Neural crest cell (in vitro differentiated cells): ENCODE results near the gene ANKRD10. TPM values are rescaled to one million over a fixed set of nuclear protein-coding genes. Genes with fewer than 3 reads are reported as not detected.

ENCODE experiments used
- DNase-seq: peaks from one replicate; pipeline ENCODE4 v3.0.0; 2021; ENCODE audit warnings: low read depth, mixed read lengths, low spot score
- H3K27ac Mint-ChIP-seq: one replicate; pipeline ENCODE4 v1.8.0; 2021; ENCODE audit warnings: mild to moderate bottlenecking, mixed read lengths; ENCODE audit not compliant: unreplicated experiment
- H3K27me3 Mint-ChIP-seq: 2 replicates; pipeline ENCODE4 v1.8.0; 2021; ENCODE audit warnings: low read depth, mild to moderate bottlenecking, mixed read lengths
- H3K36me3 Mint-ChIP-seq: 2 replicates; pipeline ENCODE4 v1.8.0; 2021; ENCODE audit warnings: low read depth, mild to moderate bottlenecking, mixed read lengths
- H3K4me1 Mint-ChIP-seq: 2 replicates; pipeline ENCODE4 v1.8.0; 2021; ENCODE audit warnings: mixed read lengths
- H3K4me3 Mint-ChIP-seq: one replicate; pipeline ENCODE4 v1.8.0; 2021; ENCODE audit warnings: mild to moderate bottlenecking, mixed read lengths
- H3K9me3 Mint-ChIP-seq: 2 replicates; pipeline ENCODE4 v1.8.0; 2021; ENCODE audit warnings: mixed read lengths
- CTCF ChIP-seq: fragments of 200-600 bp; sonication (generic); conservative IDR thresholded peaks from 2 replicates; pipeline ENCODE4 v1.5.0; 2021; ENCODE audit warnings: antibody characterized with exemption, mild to moderate bottlenecking
- total RNA-seq: library from RNA; stranded (reverse); gene quantifications from 2 replicates; pipeline ENCODE4 v1.2.1, GENCODE V29; 2021

Gene ANKRD10
- total RNA-seq, 1 donor from 2014 or later: 204 TPM

GRCh38 chr13:110925023-110925612, 10.2 kb upstream of the ANKRD10 start:
- peak; percentile 15 for DNase-seq

GRCh38 chr13:110924639-110924934, 9.7 kb upstream of the ANKRD10 start:
- H3K4me3 Mint-ChIP-seq: no peak overlapping the region

More at GRCh38 chr13:110925023-110925612, 10.2 kb upstream of the ANKRD10 start:
- Mint-ChIP-seq H3K9me3 (no peaks in the 10 kb centered on the region), H3K36me3 (no peaks in the 10 kb centered on the region), H3K27ac (no peak overlapping the region), H3K4me1 (no peaks in the 10 kb centered on the region), H3K4me3 (no peak overlapping the region), H3K27me3 (peaks cover 26% of the 10 kb centered on the region)
- TF ChIP-seq CTCF: peak; percentile 44

GRCh38 chr13:110923777-110924638, 9.1 kb upstream of the ANKRD10 start:
- Mint-ChIP-seq H3K4me1 (no peaks in the 10 kb centered on the region), H3K27ac (peak overlapping the region; percentile 2), H3K4me3 (no peak overlapping the region), H3K36me3 (no peaks in the 10 kb centered on the region), H3K9me3 (no peaks in the 10 kb centered on the region), H3K27me3 (peaks cover 25% of the 10 kb centered on the region)
- DNase-seq: no peak
- no peak for TF ChIP-seq CTCF

More at GRCh38 chr13:110924639-110924934, 9.7 kb upstream of the ANKRD10 start:
- TF ChIP-seq CTCF: no peak
- H3K27me3 Mint-ChIP-seq: peaks cover 26% of the 10 kb centered on the region
- H3K36me3 Mint-ChIP-seq: no peaks in the 10 kb centered on the region
- H3K9me3 Mint-ChIP-seq: no peaks in the 10 kb centered on the region
- no peak for DNase-seq
- no peak overlapping the region for H3K27ac Mint-ChIP-seq
- H3K4me1 Mint-ChIP-seq: no peaks in the 10 kb centered on the region

- Mint-ChIP-seq H3K4me1 (no peaks in the 10 kb centered on the region), H3K4me3 (no peak overlapping the region), H3K36me3 (no peaks in the 10 kb centered on the region), H3K27ac (no peak overlapping the region), H3K9me3 (no peaks in the 10 kb centered on the region), H3K27me3 (peaks cover 16% of the 10 kb centered on the region)
- DNase-seq: no peak
- no peak for TF ChIP-seq CTCF
Observed at GRCh38 chr13:110923086-110923485, 8.2 kb upstream of the ANKRD10 start.

- Mint-ChIP-seq H3K27ac (no peak overlapping the region), H3K36me3 (no peaks in the 10 kb centered on the region)
- DNase-seq: no peak
Observed at GRCh38 chr13:110922506-110922905, 7.6 kb upstream of the ANKRD10 start.

More at GRCh38 chr13:110922506-110922905, 7.6 kb upstream of the ANKRD10 start:
- Mint-ChIP-seq H3K27me3 (peaks cover 14% of the 10 kb centered on the region), H3K9me3 (no peaks in the 10 kb centered on the region), H3K4me1 (no peaks in the 10 kb centered on the region), H3K4me3 (no peak overlapping the region)
- TF ChIP-seq CTCF: no peak
